ENCODE measurements around the gene PITX1. TPM values are rescaled to one million over a fixed set of nuclear protein-coding genes. Genes with fewer than 3 reads are reported as not detected.

The PITX1 gene
- total RNA-seq, 1 donor from 2014 or later: 89.6 TPM

DNA sequence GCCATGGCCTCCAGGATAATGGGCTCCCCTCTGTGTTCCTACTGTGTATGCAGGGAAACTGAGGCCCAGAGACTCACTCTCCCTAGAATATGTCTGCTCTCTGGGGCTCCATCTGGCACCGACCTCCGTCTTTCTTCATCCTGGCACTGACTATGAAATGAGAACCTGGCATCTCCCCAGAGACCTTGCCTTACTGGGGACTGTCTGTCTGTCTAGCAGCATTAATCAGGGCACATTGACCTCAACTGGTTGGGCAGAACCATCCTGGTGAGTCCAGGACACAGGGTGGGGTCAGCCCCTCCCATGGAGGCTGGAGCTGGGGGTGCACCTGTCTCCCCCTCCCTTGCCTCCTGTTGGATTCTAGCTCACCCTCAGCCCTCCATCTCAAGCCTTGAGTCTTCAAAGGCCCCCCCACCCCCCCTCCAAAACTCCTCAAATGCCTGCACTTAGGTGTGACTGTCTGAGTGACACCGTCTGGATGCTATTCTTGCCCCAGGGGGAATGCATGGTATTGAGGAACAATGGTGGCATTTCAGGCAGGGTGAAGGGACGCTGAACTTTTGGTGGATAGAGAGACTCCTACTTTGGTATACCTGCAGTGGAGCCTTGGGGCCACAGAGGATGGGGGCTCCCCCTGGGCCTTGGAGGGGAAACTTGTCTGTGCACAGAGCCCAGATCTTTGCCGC lies 12.8 kb upstream of the PITX1 start:
- no peak overlapping the region for H3K4me3 Mint-ChIP-seq

DNA sequence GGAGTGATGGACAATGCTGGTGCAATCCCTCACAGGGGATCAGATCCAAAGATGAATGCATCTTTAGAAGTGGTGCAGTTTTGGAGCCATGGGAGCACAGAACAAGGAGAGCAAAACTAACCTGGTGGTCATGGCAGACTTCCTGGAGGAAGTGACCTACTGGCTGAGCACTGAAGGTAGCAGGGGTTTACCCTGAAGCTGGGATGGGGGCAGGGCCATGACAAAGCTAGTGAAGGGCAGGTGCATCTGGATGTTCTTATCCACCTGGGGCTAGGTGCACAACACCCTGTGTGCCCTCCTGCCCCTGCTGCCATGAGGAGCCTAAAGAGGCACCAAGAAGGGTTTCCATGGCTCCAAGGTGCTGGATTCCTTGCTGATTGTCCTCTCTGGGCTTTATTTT lies 11.5 kb upstream of the PITX1 start:
- Mint-ChIP-seq H3K4me3 (no peak overlapping the region), H3K36me3 (no peaks in the 10 kb centered on the region), H3K27me3 (ENCODE audit: low read depth) (peaks cover 97% of the 10 kb centered on the region), H3K4me1 (peaks cover 6% of the 10 kb centered on the region), H3K9me3 (no peaks in the 10 kb centered on the region), H3K27ac (no peak overlapping the region)
- DNase-seq (ENCODE audit: low spot score in 2 of 2, unreplicated experiment in 2 of 2): no peak
- TF ChIP-seq, protein P1, sequence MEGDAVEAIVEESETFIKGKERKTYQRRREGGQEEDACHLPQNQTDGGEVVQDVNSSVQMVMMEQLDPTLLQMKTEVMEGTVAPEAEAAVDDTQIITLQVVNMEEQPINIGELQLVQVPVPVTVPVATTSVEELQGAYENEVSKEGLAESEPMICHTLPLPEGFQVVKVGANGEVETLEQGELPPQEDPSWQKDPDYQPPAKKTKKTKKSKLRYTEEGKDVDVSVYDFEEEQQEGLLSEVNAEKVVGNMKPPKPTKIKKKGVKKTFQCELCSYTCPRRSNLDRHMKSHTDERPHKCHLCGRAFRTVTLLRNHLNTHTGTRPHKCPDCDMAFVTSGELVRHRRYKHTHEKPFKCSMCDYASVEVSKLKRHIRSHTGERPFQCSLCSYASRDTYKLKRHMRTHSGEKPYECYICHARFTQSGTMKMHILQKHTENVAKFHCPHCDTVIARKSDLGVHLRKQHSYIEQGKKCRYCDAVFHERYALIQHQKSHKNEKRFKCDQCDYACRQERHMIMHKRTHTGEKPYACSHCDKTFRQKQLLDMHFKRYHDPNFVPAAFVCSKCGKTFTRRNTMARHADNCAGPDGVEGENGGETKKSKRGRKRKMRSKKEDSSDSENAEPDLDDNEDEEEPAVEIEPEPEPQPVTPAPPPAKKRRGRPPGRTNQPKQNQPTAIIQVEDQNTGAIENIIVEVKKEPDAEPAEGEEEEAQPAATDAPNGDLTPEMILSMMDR (IDR thresholded peaks at IDR 0.05; ENCODE audit: unreplicated experiment): no peak

More for the DNA sequence above, 12.8 kb upstream of the PITX1 start:
- H3K27me3 Mint-ChIP-seq (ENCODE audit: low read depth): peaks cover 97% of the 10 kb centered on the region
- DNase-seq (ENCODE audit: low spot score in 2 of 2, unreplicated experiment in 2 of 2): no peak
- peaks cover 3% of the 10 kb centered on the region for H3K4me1 Mint-ChIP-seq
- H3K27ac Mint-ChIP-seq: no peak overlapping the region
- H3K9me3 Mint-ChIP-seq: no peaks in the 10 kb centered on the region
- no peaks in the 10 kb centered on the region for H3K36me3 Mint-ChIP-seq
- TF ChIP-seq, protein P1 (IDR thresholded peaks at IDR 0.05; ENCODE audit: unreplicated experiment): no peak

DNA sequence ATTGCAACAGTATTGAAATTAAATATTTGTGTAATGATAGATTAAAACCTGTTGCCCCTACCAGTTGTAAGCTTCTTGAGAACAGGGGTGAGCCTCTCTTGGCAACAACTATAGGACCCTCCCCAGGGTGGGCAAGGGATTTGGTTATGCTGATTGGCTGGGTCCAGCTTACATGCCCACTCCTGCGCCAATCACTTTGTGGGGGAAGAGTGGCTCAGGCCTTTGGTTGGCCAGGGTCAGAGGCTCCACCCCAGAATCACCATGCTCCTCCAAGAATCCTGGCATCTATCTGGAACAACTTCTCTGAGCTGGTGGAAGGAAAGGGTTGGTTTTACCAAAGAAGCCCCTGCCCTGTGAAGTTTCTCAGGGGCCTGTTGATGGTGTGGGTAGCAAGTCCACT lies 8.6 kb upstream of the PITX1 start:
- TF ChIP-seq, protein P1 (IDR thresholded peaks at IDR 0.05; ENCODE audit: unreplicated experiment): no peak
- no peak for DNase-seq (ENCODE audit: low spot score in 2 of 2, unreplicated experiment in 2 of 2)
- Mint-ChIP-seq H3K27ac (no peak overlapping the region), H3K36me3 (no peaks in the 10 kb centered on the region), H3K9me3 (no peaks in the 10 kb centered on the region), H3K4me1 (peaks cover 8% of the 10 kb centered on the region), H3K27me3 (ENCODE audit: low read depth) (peaks cover 95% of the 10 kb centered on the region), H3K4me3 (no peak overlapping the region)

DNA sequence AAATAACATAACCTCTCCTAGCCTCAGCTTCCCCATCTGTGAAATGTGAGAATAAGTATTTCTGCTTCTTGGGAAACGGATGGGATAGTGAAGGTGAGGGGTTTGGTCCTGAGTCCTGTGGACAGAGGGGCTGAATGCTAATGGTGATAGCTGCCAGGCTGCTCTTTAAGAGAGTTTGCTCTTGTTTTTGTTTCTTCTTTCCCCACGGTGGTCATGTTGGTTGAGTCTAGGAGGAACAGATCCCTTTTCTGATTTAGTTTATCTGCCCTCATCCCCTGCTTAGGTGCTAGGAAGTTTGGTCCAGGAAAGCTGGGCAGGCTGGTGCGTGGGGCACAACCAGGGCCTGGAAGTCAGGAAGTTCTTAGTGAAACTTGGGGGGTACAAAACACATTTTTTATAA lies 7.7 kb upstream of the PITX1 start:
- H3K4me1 Mint-ChIP-seq: peaks cover 5% of the 10 kb centered on the region
- no peaks in the 10 kb centered on the region for H3K36me3 Mint-ChIP-seq
- peak overlapping the region; percentile 58 for H3K4me3 Mint-ChIP-seq
- peaks cover 96% of the 10 kb centered on the region for H3K27me3 Mint-ChIP-seq (ENCODE audit: low read depth)
- H3K9me3 Mint-ChIP-seq: no peaks in the 10 kb centered on the region
- TF ChIP-seq, protein P1 (IDR thresholded peaks at IDR 0.05; ENCODE audit: unreplicated experiment): no peak
- DNase-seq (ENCODE audit: low spot score in 2 of 2, unreplicated experiment in 2 of 2): no peak
- H3K27ac Mint-ChIP-seq: peak overlapping the region; percentile 85

DNA sequence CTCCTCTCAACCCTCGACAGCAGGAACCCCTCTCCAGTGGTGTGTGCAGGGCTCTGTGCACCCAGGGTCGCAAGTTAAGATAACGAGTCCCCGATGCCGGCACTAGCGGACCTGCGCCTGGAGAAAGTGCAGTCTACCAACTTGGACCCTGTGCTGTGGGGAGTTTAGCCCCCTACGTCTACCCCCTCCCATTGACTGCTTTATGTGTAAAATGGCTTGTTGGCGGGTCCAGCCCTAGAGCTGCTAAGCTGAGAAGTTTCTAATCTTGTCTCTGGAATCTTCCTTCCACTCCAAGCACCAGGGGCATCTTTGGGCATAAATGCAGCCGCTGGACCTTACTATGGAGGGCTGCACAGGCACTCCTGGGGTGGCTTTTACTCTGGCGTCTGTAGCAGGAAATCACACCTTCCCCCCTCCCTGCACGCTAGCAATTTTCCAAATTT lies 7.1 kb upstream of the PITX1 start:
- Mint-ChIP-seq H3K9me3 (no peaks in the 10 kb centered on the region), H3K4me3 (peak overlapping the region; percentile 58), H3K36me3 (no peaks in the 10 kb centered on the region), H3K4me1 (peaks cover 6% of the 10 kb centered on the region), H3K27ac (peak overlapping the region; percentile 85), H3K27me3 (ENCODE audit: low read depth) (peaks cover 96% of the 10 kb centered on the region)
- TF ChIP-seq, protein P1 (IDR thresholded peaks at IDR 0.05; ENCODE audit: unreplicated experiment): no peak
- no peak for DNase-seq (ENCODE audit: low spot score in 2 of 2, unreplicated experiment in 2 of 2)

Data from mesothelial cell of epicardium (in vitro differentiated cells).